Activated T-helper 1 cell treated with anti-CD3 and anti-CD28 coated beads, Interleukin-12 subunit alpha, Interleukin-12 subunit beta, Interleukin-2, Interleukin-4 antibody, amounts not matched to agents 30 ng/mL and 10 ng/mL and 1 ng/mL, durations not matched to agents 14 hours and 24 hours and 36 hours (primary cell): ENCODE measurements around the gene GNB1L. TPM values are rescaled to one million over a fixed set of nuclear protein-coding genes. Genes with fewer than 3 reads are reported as not detected.

Experiments
- DNase-seq: peaks from one replicate; pipeline ENCODE4 v3.0.0; 2021; ENCODE audit warnings: low spot score
- H3K27ac Mint-ChIP-seq: one replicate; pipeline ENCODE4 v1.8.0; 2021; ENCODE audit warnings: mild to moderate bottlenecking, mixed read lengths
- H3K27me3 Mint-ChIP-seq: one replicate; pipeline ENCODE4 v1.8.0; 2022; ENCODE audit warnings: mild to moderate bottlenecking, moderate library complexity, mixed read lengths; ENCODE audit not compliant: insufficient read depth
- H3K36me3 Mint-ChIP-seq: one replicate; pipeline ENCODE4 v1.8.0; 2021; ENCODE audit warnings: low read depth, mixed read lengths
- H3K4me1 Mint-ChIP-seq: one replicate; pipeline ENCODE4 v1.8.0; 2021; ENCODE audit warnings: low read depth, mixed read lengths
- H3K4me3 Mint-ChIP-seq: one replicate; pipeline ENCODE4 v1.8.0; 2021; ENCODE audit warnings: mild to moderate bottlenecking, moderate library complexity, mixed read lengths
- H3K9me3 Mint-ChIP-seq: one replicate; pipeline ENCODE4 v1.8.0; 2021; ENCODE audit warnings: mixed read lengths
- intact Hi-C: fragments of 100-400 bp; cut with micrococcal nuclease; formaldehyde crosslinking; loops from one replicate; pipeline ENCODE4 v1.15.1; 2024
- total RNA-seq: library from RNA; stranded (reverse); gene quantifications from 2 replicates; pipeline ENCODE4 v1.2.3, GENCODE V29; 2022

Gene GNB1L
- total RNA-seq, 1 donor from 2014 or later = 21.5 TPM

DNA sequence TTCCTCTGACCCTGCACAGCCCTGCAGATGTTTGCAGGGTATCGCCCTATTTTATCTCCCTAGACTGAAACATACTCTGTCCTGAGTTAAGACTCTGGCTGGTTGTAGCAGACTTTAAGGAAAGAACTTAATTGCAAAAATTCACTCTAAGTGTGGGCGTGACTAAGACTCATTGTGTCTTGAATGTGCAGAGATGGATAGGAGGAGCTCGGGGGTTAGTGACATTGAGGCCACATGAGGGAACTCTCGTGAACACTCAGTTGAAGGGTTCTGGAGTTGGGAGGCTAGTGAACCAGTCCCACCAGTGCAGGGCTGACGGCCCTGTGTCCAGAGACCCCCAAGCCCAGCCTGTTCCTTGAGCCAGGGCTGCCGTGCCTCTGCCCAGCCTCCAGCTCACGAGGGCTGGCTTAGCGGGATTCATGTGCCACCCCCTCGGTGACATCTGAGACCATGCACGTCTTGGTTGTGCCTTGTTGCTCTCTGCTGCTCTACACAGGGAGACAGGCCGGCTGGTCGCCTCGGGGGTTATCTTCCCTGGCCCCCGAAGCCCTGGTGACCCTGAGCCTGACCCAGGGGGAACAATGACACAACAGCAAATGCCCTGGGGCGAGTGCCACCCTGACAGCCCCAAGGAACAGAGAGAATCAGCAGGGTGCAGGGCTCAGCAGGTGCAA lies 105.5 kb downstream of the GNB1L start:
- no peaks in the 10 kb centered on the region for H3K9me3 Mint-ChIP-seq
- peaks cover 13% of the 10 kb centered on the region for H3K27me3 Mint-ChIP-seq
- no peak for DNase-seq
- H3K4me3 Mint-ChIP-seq = no peak overlapping the region
- no peaks in the 10 kb centered on the region for H3K36me3 Mint-ChIP-seq
- intact Hi-C loops = no loop called here
- H3K4me1 Mint-ChIP-seq = no peaks in the 10 kb centered on the region
- no peak overlapping the region for H3K27ac Mint-ChIP-seq

DNA sequence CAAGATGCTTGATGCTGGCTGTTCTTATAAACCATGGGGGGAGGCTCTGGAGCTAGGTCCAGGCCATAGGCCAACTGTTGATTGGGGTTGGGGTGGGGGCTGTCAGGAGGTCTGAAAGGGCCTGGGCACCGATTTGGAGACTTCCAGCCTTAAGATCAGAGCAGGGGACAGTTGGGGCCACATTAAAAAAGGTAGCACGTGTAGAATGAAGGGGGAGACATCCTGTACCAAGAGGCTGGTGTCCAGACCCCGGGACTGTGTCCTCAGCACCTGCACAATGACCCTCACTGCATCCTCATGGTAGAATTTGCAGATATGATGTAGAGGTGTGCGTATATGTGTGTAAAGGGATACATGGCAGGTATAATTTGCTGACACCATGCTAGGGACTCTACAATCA lies 106.5 kb downstream of the GNB1L start:
- Mint-ChIP-seq H3K36me3 (no peaks in the 10 kb centered on the region), H3K4me3 (no peak overlapping the region), H3K4me1 (no peaks in the 10 kb centered on the region), H3K9me3 (no peaks in the 10 kb centered on the region), H3K27me3 (peaks cover 3% of the 10 kb centered on the region), H3K27ac (no peak overlapping the region)
- DNase-seq = no peak
- intact Hi-C loops = no loop called here

GRCh38 chr22:19747551-19747950 lies 107.1 kb downstream of the GNB1L start:
- intact Hi-C loops = no loop called here
- no peaks in the 10 kb centered on the region for H3K27me3 Mint-ChIP-seq

GRCh38 chr22:19746726-19747125 lies 107.9 kb downstream of the GNB1L start:
- intact Hi-C loops = no loop called here
- H3K36me3 Mint-ChIP-seq = no peaks in the 10 kb centered on the region

More at GRCh38 chr22:19747551-19747950, 107.1 kb downstream of the GNB1L start:
- H3K27ac Mint-ChIP-seq = no peak overlapping the region
- no peaks in the 10 kb centered on the region for H3K9me3 Mint-ChIP-seq
- H3K36me3 Mint-ChIP-seq = no peaks in the 10 kb centered on the region
- no peaks in the 10 kb centered on the region for H3K4me1 Mint-ChIP-seq
- no peak overlapping the region for H3K4me3 Mint-ChIP-seq
- DNase-seq = no peak

DNA sequence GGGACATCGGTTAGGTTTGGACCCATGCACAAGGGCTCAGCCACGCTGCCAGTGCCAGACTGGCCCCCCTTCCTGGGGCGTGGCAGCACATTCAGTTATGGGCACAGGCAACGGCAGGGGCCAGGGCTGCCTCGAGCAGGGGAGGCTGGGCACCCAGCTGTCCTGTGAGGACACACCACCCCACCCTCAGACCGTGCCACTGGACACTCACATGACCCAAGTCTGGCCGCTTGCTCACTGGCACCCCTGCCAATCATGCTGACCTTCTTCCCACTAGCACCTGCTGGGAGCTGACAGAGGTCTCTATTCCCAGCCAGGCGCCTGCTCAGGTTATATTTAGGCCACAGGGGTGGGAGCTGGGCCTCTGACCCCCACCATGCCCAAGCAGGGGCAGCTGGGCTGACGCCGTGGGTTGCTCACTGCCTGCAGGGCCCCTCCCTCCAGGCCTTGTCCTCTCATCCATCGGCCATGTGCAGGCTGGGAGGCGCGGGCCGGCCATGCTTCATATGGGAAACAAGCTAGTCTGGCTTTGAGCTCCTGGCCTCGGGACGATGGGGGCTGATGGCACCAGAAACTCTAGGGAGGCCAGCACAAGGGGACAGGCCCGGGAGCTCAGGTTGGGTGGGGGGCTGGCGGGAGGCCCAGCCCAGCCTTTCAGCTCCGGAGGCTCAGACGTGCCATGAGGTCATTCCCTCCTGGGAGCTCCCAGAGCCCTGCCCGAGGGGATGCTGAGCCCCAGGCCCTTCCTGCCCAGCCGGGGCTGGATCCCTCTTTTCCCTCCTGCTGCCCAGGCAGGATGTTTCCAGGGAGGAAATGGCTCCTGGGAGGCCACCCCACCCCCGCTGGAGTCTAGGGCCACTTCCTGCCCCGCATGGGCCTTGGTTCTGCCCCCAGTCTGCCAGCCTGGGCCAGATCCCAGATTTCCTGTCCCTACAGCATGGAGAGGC lies 109.2 kb downstream of the GNB1L start:
- no peak overlapping the region for H3K27ac Mint-ChIP-seq
- H3K4me1 Mint-ChIP-seq = no peaks in the 10 kb centered on the region
- H3K9me3 Mint-ChIP-seq = no peaks in the 10 kb centered on the region
- H3K36me3 Mint-ChIP-seq = no peaks in the 10 kb centered on the region
- DNase-seq = no peak
- no peak overlapping the region for H3K4me3 Mint-ChIP-seq
- intact Hi-C loops = no loop called here
- no peaks in the 10 kb centered on the region for H3K27me3 Mint-ChIP-seq

More at GRCh38 chr22:19746726-19747125, 107.9 kb downstream of the GNB1L start:
- Mint-ChIP-seq H3K27ac (no peak overlapping the region), H3K9me3 (no peaks in the 10 kb centered on the region), H3K4me3 (no peak overlapping the region), H3K27me3 (no peaks in the 10 kb centered on the region), H3K4me1 (no peaks in the 10 kb centered on the region)
- no peak for DNase-seq

GRCh38 chr22:19744350-19745006 lies 110.2 kb downstream of the GNB1L start:
- intact Hi-C loops = no loop called here
- H3K27ac Mint-ChIP-seq = no peak overlapping the region
- H3K27me3 Mint-ChIP-seq = no peaks in the 10 kb centered on the region

GRCh38 chr22:19743651-19744050 lies 111.0 kb downstream of the GNB1L start:
- H3K36me3 Mint-ChIP-seq = no peaks in the 10 kb centered on the region
- DNase-seq = no peak
- H3K4me3 Mint-ChIP-seq = no peak overlapping the region
- no peaks in the 10 kb centered on the region for H3K27me3 Mint-ChIP-seq
- intact Hi-C loops = no loop called here
- H3K9me3 Mint-ChIP-seq = no peaks in the 10 kb centered on the region
- H3K27ac Mint-ChIP-seq = no peak overlapping the region
- no peaks in the 10 kb centered on the region for H3K4me1 Mint-ChIP-seq

More at GRCh38 chr22:19744350-19745006, 110.2 kb downstream of the GNB1L start:
- Mint-ChIP-seq H3K4me1 (no peaks in the 10 kb centered on the region), H3K4me3 (no peak overlapping the region), H3K36me3 (no peaks in the 10 kb centered on the region), H3K9me3 (no peaks in the 10 kb centered on the region)
- no peak for DNase-seq

DNA sequence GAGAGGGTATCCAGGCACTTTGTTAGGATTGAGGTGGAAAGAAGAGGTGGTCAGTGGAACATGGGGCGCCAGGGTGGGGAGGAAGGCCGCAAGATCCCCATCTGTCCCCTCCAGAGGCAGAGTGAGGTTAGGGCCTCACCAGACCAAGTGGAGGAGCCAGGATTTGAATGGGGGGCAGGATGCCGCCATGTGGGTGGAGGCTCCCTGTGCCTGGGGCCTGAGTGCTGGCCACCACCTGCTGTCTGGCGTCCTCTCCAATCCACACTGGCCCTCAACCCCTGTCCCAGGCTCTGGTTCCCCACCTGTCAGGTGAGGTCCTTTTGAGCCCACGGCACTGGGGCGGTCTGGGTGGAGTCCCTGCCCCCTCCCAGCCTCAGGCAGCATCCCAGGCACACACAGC lies 111.6 kb downstream of the GNB1L start:
- no peak overlapping the region for H3K4me3 Mint-ChIP-seq

DNA sequence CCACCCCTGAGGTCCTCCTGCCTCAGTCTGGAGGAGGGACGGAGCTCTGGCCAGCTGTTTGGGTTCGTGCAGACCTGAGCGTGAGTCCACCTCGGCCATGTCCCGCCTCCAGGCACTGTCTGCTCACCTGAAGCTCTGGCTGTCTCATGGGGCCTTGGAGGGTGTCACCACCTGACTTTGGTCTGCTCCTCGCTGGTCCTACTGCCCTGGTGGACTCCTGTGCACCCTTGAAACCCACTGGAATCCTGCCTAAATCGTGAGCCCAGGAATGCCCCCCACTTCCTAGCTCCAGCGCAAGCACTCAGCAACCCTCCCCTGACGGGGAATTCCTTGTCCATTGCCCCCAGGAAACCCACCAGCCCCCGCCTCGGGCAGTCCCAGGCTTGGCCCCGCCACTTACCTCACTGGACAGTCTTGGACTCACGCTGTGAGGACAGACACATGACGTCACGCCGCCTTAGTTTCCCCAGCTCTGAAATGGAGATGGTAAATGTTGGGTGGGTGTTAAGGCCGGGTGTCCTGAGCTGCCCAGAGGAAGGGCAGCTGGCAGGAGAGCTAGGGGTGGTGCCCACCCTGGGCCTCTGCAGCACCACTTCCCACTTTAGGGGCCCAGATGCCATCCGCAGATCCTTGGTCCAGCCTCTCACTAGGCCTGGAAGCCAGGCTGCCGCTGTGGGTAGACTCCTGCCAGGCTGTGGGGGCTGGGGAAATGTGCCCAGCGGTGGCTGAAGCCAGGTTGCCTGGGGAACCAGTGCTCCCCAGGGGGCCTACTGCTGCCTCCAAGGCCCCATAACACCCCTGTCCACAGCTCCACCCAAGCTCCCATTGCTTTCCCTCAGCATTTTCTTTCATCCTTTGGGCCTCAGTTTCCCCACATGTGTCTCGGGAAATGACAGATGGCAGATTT lies 112.3 kb downstream of the GNB1L start:
- Mint-ChIP-seq H3K27me3 (no peaks in the 10 kb centered on the region), H3K4me1 (no peaks in the 10 kb centered on the region), H3K4me3 (no peak overlapping the region), H3K36me3 (no peaks in the 10 kb centered on the region), H3K9me3 (no peaks in the 10 kb centered on the region), H3K27ac (no peak overlapping the region)
- intact Hi-C loops = no loop called here
- no peak for DNase-seq

More for the DNA sequence above, 111.6 kb downstream of the GNB1L start:
- no peaks in the 10 kb centered on the region for H3K36me3 Mint-ChIP-seq
- intact Hi-C loops = no loop called here
- no peaks in the 10 kb centered on the region for H3K4me1 Mint-ChIP-seq
- no peak for DNase-seq
- no peaks in the 10 kb centered on the region for H3K27me3 Mint-ChIP-seq
- no peaks in the 10 kb centered on the region for H3K9me3 Mint-ChIP-seq
- H3K27ac Mint-ChIP-seq = no peak overlapping the region

- Mint-ChIP-seq H3K4me3 (no peak overlapping the region), H3K9me3 (no peaks in the 10 kb centered on the region), H3K36me3 (no peaks in the 10 kb centered on the region), H3K4me1 (no peaks in the 10 kb centered on the region), H3K27me3 (no peaks in the 10 kb centered on the region), H3K27ac (no peak overlapping the region)
- intact Hi-C loops = no loop called here
- no peak for DNase-seq
Measured at GRCh38 chr22:19741053-19741452, 113.6 kb downstream of the GNB1L start.

DNA sequence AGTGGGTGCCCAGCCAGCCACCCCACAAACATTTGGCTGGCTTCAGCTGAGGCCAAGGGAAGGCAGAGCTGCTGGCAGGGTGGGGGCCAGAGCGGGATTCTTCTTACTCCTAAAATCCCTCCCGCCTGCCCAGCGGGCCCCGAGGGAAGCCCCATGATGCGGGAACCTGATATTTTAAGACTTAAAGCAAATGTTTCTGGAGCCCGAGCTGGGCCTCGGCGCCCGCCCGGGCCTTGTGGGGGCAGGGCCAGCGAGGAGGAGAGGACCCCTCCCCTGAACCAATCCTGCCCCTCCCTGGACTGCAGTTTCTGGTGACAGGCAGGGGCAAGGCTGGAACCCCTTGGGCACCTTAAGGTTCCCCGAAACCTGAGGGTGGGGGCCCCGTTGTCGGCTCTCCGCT lies 114.1 kb downstream of the GNB1L start:
- Mint-ChIP-seq H3K36me3 (no peaks in the 10 kb centered on the region), H3K9me3 (no peaks in the 10 kb centered on the region), H3K4me1 (no peaks in the 10 kb centered on the region), H3K4me3 (no peak overlapping the region), H3K27ac (no peak overlapping the region), H3K27me3 (no peaks in the 10 kb centered on the region)
- DNase-seq = no peak
- intact Hi-C loops = no loop called here

DNA sequence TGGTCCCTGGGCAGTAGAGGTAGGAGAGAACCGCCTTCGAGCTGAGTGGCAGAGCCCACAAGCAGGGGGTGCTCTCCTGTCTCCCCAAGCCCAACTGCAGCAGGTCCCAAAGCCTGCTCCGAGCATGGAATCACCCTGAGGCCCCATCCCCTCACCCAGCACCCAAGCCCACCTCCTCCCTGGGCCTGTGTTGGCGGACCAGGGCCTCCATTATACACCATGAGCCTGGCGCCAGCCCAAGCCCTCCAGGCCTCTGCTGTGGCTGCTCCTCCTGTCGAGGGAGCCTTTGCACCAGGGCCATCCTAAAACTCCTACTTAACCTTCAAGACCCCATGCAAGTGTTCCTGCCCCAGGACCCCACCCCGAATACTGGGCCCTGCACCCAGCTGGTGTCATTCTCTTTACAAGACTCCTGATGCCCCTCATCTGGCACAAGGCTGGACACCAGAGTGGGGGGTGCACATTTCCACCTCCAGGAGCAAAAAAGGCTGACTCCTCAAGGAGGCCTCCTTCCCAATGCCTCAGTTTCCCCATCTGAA lies 114.7 kb downstream of the GNB1L start:
- no peak overlapping the region for H3K27ac Mint-ChIP-seq
- H3K27me3 Mint-ChIP-seq = no peaks in the 10 kb centered on the region
- intact Hi-C loops = no loop called here
- H3K4me3 Mint-ChIP-seq = no peak overlapping the region
- no peak for DNase-seq
- no peaks in the 10 kb centered on the region for H3K9me3 Mint-ChIP-seq
- no peaks in the 10 kb centered on the region for H3K36me3 Mint-ChIP-seq
- no peaks in the 10 kb centered on the region for H3K4me1 Mint-ChIP-seq
